LNCAP (cell line): ENCODE results near the gene C21orf91.

Source experiments
- TF ChIP-seq, protein P1 (sequence below): fragments of 450-650 bp; IDR thresholded peaks from 2 replicates; pipeline ENCODE4 v1.5.1; 2017; ENCODE audit warnings: mild to moderate bottlenecking

Gene C21orf91

DNA sequence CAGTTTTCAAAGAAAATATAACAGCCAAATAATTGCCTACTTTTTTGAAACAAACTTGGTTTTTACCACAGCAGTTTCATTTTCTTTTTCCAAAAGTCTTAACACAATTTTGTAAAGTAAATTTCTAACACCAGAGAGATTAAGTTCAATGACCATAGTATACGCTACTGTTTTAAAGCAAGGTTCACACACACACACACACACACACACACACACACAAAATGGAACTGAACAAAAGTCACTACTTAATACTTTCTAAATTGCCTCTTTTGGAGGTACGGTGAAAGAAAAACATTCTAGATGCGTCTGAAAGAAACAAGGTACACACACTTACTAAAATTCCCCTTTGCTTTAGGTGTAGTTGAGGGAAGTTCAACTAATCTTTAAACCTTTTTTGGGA is 30.1 kb downstream of the C21orf91 start:
- TF ChIP-seq, protein P1, sequence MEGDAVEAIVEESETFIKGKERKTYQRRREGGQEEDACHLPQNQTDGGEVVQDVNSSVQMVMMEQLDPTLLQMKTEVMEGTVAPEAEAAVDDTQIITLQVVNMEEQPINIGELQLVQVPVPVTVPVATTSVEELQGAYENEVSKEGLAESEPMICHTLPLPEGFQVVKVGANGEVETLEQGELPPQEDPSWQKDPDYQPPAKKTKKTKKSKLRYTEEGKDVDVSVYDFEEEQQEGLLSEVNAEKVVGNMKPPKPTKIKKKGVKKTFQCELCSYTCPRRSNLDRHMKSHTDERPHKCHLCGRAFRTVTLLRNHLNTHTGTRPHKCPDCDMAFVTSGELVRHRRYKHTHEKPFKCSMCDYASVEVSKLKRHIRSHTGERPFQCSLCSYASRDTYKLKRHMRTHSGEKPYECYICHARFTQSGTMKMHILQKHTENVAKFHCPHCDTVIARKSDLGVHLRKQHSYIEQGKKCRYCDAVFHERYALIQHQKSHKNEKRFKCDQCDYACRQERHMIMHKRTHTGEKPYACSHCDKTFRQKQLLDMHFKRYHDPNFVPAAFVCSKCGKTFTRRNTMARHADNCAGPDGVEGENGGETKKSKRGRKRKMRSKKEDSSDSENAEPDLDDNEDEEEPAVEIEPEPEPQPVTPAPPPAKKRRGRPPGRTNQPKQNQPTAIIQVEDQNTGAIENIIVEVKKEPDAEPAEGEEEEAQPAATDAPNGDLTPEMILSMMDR = no peak

DNA sequence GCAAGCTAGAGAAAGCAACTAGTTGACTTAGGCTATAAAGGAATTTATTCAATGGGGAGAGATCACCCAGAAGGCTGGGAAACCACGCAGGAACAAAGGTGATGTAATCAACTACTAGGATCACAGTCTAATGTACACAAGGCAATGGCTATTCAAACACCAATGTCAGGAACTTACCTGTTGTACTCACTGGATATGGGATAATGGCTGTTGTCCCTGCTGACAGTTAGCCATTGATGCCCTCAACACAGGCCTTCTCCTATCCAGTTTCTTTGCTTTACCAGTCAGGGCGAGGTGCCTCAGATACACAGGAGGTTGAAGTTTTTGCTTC is 32.3 kb downstream of the C21orf91 start:
- TF ChIP-seq, protein P1 = no peak

DNA sequence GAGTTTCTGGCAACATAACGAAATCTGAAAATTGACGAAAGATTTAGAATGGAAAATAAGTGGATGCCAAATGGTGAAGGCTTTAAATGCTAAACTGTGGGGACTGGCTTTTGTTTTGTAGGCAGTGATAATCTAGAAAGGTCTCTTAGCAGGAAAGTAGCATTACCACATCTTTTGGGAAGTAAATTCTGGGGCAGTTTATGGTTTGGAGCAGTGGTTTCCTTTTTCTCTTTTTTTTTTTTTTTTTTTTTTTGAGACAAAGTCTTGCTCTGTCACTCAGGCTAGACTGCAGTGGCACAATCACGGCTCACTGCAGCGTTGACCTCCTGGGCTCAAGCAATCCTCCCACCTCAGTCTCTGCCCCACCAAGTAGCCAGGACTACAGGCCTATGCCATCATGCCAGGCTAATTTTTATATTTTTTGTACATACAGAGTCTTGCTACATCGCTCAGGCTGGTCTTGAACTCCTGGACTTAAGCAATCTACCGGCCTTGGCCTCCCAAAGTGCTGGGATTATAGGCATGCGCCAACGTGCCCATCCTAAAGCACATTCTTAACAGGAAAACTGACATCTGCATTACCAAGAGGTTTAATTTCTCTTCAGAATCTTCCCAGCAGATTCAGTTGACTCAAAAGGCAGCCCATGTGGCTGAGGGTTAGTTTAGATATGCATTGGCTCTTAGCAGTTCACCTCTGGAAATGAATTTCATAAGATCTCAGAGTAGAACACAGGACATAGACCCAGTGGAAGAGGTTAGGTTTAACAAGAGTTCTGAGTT is 32.9 kb downstream of the C21orf91 start:
- TF ChIP-seq, protein P1 = no peak

DNA sequence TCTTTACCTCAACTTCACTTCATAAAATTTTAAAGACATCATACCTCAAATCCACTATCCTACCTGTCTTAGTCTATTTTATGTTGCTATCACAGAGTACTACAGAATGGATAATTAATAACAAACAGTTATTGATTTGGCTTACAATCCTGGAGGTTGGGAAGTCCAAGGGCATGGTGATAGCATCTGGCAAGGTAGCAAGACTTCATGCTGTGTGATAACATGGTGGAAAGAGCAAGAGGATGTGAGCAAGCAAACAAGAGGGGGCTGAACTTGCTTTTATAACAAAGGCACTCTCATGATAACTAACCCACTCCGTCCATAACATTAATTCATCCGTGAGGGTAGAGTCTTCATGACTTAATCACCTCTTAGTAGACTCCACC is 33.8 kb downstream of the C21orf91 start:
- TF ChIP-seq, protein P1 = no peak

DNA sequence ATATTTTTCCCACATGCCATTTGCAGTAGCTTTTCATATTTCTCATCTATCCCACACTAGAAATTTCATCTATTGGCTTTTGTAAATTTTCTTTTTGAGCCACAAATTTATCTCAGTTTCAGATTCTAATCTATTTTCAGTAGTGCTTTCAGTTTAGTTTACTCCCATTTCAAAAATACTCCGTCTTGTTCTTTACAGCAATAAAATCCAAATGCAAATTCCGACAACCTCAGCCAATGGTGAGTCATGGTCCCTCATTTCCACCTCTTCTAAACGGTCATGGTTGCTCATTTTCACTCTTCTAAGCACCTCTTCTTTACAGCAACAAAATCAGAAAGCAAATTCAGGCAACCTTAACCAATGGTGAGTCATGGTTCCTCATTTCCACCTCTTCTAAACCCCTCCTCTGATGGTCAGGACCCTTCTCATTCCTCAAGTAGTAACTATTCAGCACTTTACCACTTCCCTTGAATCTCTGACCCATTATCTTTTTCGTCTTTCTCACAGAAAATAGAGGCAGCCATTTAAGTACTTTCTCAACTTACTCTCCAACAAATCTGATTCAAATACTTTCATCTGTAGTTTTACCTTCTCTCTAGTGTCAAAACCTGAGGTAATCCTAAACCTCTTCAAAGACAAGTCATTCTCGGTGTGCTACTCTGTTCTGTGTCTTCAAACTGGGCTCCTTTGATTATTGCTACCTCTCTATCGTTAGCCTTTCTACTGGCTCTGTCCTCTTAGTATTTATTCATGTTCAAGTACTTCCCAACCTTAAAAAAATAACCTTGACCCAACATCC is 34.4 kb downstream of the C21orf91 start:
- TF ChIP-seq, protein P1 = no peak

DNA sequence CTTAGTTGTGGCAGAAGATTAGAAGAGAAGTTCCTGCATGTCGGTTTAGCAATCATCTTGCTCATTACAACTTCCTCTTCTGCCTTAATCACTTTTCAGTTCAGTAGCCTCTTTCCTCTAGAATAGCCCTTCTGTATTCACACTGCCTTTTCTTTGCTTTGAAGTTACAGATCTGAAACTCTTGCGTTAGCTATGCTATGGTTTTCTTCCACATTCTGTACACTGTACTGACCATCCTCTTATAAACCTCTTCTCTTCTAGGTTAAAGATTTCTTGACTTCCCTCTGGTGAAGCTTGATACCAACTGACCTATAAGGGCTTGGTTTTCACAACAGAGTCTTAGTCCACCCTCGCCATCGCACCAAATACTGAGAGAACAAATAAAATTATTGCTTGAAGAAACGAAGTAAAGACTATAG is 35.0 kb downstream of the C21orf91 start:
- TF ChIP-seq, protein P1 = no peak

DNA sequence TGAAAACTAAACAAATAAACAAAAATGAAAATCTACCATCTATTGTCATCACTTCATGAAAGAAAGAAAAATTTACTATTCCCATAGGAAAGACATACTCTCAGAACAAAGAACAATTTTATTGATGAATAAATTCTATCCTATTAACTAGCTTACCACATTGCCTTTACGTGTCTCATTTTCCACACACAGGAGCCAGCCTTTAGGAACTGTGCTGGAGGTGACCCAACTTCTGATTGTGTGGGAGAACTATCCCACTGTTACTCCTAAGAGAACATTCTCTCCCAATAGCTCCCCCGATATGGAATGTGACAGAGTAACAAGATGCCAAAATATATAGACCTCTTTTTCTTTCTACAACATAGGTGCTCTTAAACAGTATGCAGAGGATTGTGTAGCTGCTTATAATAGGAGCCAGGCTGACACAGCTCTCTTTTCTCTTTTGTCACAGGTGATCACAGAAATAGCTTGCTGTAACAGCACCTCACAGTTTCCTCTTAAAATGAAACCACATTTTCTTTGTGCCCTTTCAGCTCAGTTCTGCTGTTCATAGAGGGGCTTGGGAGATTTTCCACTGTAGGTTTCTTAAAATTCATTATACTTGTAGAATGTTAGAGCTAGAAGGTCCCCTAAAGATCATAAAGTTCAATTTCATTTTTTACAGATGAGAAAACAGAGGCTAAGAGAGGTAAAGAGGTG is 35.5 kb downstream of the C21orf91 start:
- TF ChIP-seq, protein P1 = no peak
